Measurements from ENCODE around the gene ABCB11.
"Not testable (repeated sequence)": the region's sequence is repeated elsewhere in the genome, so short reads cannot be mapped to it uniquely, and the experiment has no call there.

DNA sequence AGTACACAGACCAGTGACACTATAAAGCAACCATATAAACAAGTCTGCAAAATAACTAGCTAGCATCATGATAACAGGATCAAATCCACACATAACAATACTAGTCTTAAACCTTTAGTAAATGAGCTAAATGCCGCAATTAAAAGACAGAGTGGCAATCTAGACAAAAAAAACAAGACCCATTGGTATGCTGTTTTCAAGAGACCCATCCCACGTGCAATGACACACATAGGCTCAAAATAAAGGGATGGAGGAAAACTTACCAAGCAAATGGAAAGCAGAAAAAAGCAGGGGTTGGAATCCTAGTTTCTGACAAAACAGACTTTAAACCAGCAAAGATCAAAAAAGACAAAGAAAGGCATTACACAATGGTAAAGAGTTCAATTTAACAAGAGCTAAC is 23.5 kb upstream of the ABCB11 start:
- TF ChIP-seq, protein P1, sequence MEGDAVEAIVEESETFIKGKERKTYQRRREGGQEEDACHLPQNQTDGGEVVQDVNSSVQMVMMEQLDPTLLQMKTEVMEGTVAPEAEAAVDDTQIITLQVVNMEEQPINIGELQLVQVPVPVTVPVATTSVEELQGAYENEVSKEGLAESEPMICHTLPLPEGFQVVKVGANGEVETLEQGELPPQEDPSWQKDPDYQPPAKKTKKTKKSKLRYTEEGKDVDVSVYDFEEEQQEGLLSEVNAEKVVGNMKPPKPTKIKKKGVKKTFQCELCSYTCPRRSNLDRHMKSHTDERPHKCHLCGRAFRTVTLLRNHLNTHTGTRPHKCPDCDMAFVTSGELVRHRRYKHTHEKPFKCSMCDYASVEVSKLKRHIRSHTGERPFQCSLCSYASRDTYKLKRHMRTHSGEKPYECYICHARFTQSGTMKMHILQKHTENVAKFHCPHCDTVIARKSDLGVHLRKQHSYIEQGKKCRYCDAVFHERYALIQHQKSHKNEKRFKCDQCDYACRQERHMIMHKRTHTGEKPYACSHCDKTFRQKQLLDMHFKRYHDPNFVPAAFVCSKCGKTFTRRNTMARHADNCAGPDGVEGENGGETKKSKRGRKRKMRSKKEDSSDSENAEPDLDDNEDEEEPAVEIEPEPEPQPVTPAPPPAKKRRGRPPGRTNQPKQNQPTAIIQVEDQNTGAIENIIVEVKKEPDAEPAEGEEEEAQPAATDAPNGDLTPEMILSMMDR (IDR thresholded peaks at IDR 0.05; ENCODE audit: extremely low read depth in 1 of 2, insufficient read depth in 1 of 2, low read depth in 1 of 2, low read length in 2 of 2) = not testable (repeated sequence)
- TF ChIP-seq POLR2A (IDR thresholded peaks at IDR 0.05; ENCODE audit: low read depth, low read length); POLR2AphosphoS5 (IDR thresholded peaks at IDR 0.05; ENCODE audit: insufficient read depth, low read depth, low read length); MYC (IDR thresholded peaks at IDR 0.05; ENCODE audit: low read depth, low read length); JUN (IDR thresholded peaks at IDR 0.05; ENCODE audit: borderline replicate concordance, insufficient read depth, insufficient read length, low read depth): not testable (repeated sequence)
- TF ChIP-seq, protein P2, sequence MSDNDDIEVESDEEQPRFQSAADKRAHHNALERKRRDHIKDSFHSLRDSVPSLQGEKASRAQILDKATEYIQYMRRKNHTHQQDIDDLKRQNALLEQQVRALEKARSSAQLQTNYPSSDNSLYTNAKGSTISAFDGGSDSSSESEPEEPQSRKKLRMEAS (IDR thresholded peaks at IDR 0.05; ENCODE audit: insufficient read depth, insufficient read length) = not testable (repeated sequence)

Data from endothelial cell of umbilical vein (primary cell).